ENCODE results near the gene PDLIM3.

The PDLIM3 gene

DNA sequence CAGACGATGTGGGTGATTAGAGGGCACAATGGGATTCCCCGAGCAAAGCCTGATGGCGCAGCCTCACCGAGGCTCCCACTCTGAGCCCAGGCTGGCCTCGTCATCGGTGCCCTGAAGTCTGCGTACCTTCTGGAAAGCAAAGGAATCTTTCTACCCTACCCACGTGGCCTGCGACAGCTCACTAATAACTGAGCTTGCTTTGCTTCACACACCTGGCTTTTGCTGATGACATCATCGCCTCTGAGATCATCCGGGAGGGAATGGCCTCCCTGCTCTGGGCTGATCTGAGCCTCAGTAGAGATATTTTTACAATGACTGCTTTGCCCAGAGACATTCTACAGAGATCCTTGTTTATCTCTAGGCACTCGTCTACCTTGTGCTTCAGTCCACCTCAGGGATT, 45.4 kb upstream of the PDLIM3 start:
- peaks cover 1% of the 10 kb centered on the region for H3K4me1 ChIP-seq (ENCODE audit: low read length)
- no peak overlapping the region for H3K9ac ChIP-seq (ENCODE audit: low read length)
- H3K4me3 ChIP-seq (ENCODE audit: low read length) = no peak overlapping the region
- H3K4me2 ChIP-seq (ENCODE audit: low read depth, low read length) = no peak overlapping the region
- H3K27me3 ChIP-seq (replicated peaks; ENCODE audit: insufficient read depth, low read length) = no peaks in the 10 kb centered on the region
- H3F3A ChIP-seq (ENCODE audit: insufficient read depth, low read length) = no peaks in the 10 kb centered on the region
- TF ChIP-seq, protein P1, sequence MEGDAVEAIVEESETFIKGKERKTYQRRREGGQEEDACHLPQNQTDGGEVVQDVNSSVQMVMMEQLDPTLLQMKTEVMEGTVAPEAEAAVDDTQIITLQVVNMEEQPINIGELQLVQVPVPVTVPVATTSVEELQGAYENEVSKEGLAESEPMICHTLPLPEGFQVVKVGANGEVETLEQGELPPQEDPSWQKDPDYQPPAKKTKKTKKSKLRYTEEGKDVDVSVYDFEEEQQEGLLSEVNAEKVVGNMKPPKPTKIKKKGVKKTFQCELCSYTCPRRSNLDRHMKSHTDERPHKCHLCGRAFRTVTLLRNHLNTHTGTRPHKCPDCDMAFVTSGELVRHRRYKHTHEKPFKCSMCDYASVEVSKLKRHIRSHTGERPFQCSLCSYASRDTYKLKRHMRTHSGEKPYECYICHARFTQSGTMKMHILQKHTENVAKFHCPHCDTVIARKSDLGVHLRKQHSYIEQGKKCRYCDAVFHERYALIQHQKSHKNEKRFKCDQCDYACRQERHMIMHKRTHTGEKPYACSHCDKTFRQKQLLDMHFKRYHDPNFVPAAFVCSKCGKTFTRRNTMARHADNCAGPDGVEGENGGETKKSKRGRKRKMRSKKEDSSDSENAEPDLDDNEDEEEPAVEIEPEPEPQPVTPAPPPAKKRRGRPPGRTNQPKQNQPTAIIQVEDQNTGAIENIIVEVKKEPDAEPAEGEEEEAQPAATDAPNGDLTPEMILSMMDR (IDR thresholded peaks at IDR 0.05; ENCODE audit: low read length) = no peak
- TF ChIP-seq EZH2phosphoT487 (IDR thresholded peaks at IDR 0.05; ENCODE audit: low read length) (no peak), EZH2 (optimal IDR thresholded peaks at IDR 0.05; ENCODE audit: low read depth, low read length) (no peak)
- H3K36me3 ChIP-seq (replicated peaks; ENCODE audit: insufficient read depth, low read length) = no peaks in the 10 kb centered on the region
- no peak for DNase-seq
- H3K9me3 ChIP-seq (replicated peaks; ENCODE audit: insufficient read depth, low read length) = no peaks in the 10 kb centered on the region
- H4K20me1 ChIP-seq (ENCODE audit: insufficient read depth, low read length) = no peaks in the 10 kb centered on the region
- no peak overlapping the region for H3K27ac ChIP-seq (ENCODE audit: low read length)
- H3K79me2 ChIP-seq (ENCODE audit: low read length) = no peaks in the 10 kb centered on the region
- no peaks in the 10 kb centered on the region for H3K9me2 ChIP-seq (replicated peaks; ENCODE audit: insufficient read depth, low read length)
- H2AFZ ChIP-seq (ENCODE audit: low read length) = no peak overlapping the region

DNA sequence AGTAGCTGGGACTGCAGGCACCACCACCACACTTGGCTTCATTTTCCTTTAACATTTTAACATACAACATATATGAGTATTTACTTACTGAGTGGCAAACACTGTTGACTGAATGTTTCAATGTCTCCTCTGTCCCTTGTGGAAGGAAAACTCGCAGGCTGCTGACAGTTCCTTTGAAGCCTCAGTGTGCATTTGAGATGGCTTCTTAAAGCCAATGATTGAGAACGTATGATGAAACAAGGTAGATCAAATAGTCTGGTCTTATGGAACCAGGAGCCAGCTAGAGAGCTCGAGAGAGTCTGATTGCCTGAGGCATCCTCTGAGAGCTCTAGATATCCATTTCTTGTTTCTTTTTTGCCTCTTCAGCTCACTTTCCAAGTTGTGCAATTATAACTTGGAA, 43.0 kb upstream of the PDLIM3 start:
- DNase-seq = no peak
- Histone ChIP-seq H3K27ac (ENCODE audit: low read length) (no peak overlapping the region), H3K79me2 (ENCODE audit: low read length) (no peaks in the 10 kb centered on the region), H3K27me3 (replicated peaks; ENCODE audit: insufficient read depth, low read length) (no peaks in the 10 kb centered on the region), H3K36me3 (replicated peaks; ENCODE audit: insufficient read depth, low read length) (no peaks in the 10 kb centered on the region), H4K20me1 (ENCODE audit: insufficient read depth, low read length) (no peaks in the 10 kb centered on the region), H3K9me3 (replicated peaks; ENCODE audit: insufficient read depth, low read length) (no peaks in the 10 kb centered on the region), H3K4me2 (ENCODE audit: low read depth, low read length) (no peak overlapping the region), H3F3A (ENCODE audit: insufficient read depth, low read length) (no peaks in the 10 kb centered on the region), H3K9me2 (replicated peaks; ENCODE audit: insufficient read depth, low read length) (no peaks in the 10 kb centered on the region), H3K4me3 (ENCODE audit: low read length) (no peak overlapping the region), H3K9ac (ENCODE audit: low read length) (no peak overlapping the region), H3K4me1 (ENCODE audit: low read length) (0 out of 2 replicates have a peak, but pooled peaks cover 5% of the 10 kb centered on the region), H2AFZ (ENCODE audit: low read length) (no peak overlapping the region)
- TF ChIP-seq EZH2phosphoT487 (IDR thresholded peaks at IDR 0.05; ENCODE audit: low read length) (no peak), EZH2 (optimal IDR thresholded peaks at IDR 0.05; ENCODE audit: low read depth, low read length) (no peak)
- TF ChIP-seq, protein P1 (IDR thresholded peaks at IDR 0.05; ENCODE audit: low read length) = no peak

DNA sequence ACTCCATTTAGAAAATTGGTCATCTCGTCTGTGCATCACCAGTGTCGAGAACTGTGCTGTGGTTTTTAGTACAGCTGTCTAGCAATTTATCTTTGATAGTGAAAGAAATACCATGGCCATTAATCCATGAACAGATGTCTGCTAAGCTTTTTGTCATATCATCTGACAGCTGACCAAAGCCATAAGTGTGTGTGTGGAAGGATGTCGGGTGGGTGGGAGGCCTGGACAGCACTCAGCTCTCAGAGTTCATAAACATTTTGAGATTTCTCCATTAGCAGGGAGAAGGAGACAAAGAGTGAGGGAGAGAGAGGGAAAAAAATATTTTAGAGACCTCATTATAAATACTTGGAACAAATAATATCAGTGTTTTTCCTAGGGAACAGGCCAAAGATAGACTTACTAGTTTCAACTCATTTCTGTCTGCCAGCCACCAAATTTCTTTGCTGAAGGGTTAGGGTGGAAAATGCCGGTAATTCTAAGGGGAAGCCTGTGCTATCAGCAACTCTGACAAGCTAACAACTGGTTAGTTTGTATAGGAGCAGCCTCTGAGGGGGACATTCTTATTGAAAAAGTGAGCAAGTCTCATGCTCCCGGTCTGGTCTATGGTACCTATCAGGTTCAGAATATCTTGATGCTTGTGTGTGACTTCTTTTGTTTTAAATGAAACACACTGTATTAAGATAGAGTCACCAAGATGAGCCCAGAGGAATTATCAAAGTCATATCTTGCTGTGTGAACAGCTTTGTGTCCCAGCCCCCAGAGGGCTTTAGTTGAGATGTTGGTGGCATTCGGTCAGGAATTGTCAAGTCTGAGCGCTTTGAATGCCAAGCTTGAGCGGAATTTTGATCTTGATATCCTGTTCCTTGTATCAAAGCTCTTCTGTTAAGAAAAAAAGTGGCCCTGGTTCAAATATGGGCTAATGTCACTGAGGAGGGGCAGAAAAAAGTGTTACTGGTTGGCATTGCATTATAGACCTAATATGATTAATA, 41.9 kb upstream of the PDLIM3 start:
- H3K4me2 ChIP-seq (ENCODE audit: low read depth, low read length) = no peak overlapping the region
- no peaks in the 10 kb centered on the region for H4K20me1 ChIP-seq (ENCODE audit: insufficient read depth, low read length)
- no peak overlapping the region for H3K9ac ChIP-seq (ENCODE audit: low read length)
- H3K36me3 ChIP-seq (replicated peaks; ENCODE audit: insufficient read depth, low read length) = no peaks in the 10 kb centered on the region
- H2AFZ ChIP-seq (ENCODE audit: low read length) = no peak overlapping the region
- H3K4me3 ChIP-seq (ENCODE audit: low read length) = no peak overlapping the region
- H3K4me1 ChIP-seq (ENCODE audit: low read length) = 0 out of 2 replicates have a peak, but pooled peaks cover 5% of the 10 kb centered on the region
- H3K79me2 ChIP-seq (ENCODE audit: low read length) = no peaks in the 10 kb centered on the region
- DNase-seq = no peak
- H3F3A ChIP-seq (ENCODE audit: insufficient read depth, low read length) = no peaks in the 10 kb centered on the region
- no peak for TF ChIP-seq EZH2 (optimal IDR thresholded peaks at IDR 0.05; ENCODE audit: low read depth, low read length)
- no peak for TF ChIP-seq EZH2phosphoT487 (IDR thresholded peaks at IDR 0.05; ENCODE audit: low read length)
- H3K9me3 ChIP-seq (replicated peaks; ENCODE audit: insufficient read depth, low read length) = no peaks in the 10 kb centered on the region
- H3K27ac ChIP-seq (ENCODE audit: low read length) = no peak overlapping the region
- no peaks in the 10 kb centered on the region for H3K27me3 ChIP-seq (replicated peaks; ENCODE audit: insufficient read depth, low read length)
- H3K9me2 ChIP-seq (replicated peaks; ENCODE audit: insufficient read depth, low read length) = no peaks in the 10 kb centered on the region

Data from MM.1S (cell line).